GM21737 (cell line): Measurements from ENCODE around the gene MMADHC.

Source experiments
- ATAC-seq: cut with Tn5 transposase; IDR thresholded peaks from one replicate; pipeline ENCODE4 v1.9.1; 2021; ENCODE audit warnings: mild to moderate bottlenecking, moderate library complexity; ENCODE audit not compliant: unreplicated experiment

Gene MMADHC

DNA sequence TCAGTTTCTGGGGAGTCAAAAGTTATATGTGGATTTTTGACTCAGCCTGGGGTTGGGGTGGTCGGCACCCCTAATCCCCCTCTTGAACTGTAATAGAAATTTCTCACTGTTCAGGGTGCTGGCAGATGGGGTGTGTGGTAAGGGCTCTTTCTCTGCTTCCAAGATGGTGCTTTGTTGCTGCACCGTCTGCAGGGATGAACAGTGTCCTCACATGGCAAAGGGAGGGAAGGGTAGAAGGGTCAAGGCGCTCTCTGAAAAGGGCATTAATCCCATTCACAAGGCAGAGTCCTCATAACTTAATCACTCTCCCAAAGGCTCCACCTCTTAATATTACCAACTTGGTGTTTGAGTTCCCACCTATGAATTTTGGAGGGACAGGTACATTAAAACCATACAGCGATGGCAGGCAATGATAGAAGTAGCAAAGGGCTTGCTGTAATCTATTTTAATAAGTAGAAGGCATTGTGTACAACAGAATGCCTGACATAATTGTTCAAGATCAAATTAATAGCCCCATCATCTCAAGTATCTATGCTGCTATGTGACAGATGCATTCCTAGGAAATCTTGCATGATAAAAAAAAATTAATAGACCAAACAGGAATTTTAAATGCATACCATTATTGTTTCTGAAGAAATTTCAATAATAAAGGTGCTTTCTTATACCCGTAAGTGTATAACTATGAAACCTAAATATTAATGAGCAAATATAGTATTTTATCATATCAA lies 28.1 kb downstream of the MMADHC start:
- no peak for ATAC-seq

GRCh38 chr2:149556452-149556851 lies 31.1 kb downstream of the MMADHC start:
- no peak for ATAC-seq

GRCh38 chr2:149552830-149553229 lies 34.7 kb downstream of the MMADHC start:
- no peak for ATAC-seq

GRCh38 chr2:149552226-149552625 lies 35.3 kb downstream of the MMADHC start:
- ATAC-seq, result no peak

DNA sequence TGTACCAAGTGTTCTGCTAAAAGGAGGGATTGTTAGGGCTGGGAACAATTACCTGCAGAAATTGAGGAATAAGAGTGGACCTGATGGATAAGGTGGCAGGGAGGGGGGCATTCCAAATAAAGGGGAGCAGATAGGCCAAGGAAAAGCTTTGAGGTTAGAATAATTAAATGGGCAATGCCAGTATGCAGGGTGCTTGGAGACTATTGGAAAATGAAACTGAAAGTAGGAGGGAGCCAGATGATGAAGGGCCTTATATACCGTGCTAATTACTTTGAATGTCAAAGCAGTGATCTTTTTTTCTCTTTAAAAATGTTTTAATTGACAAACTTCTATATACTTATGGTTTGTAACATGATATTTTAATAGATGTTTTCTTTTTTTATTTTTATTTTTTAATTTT lies 42.9 kb downstream of the MMADHC start:
- ATAC-seq, result no peak

DNA sequence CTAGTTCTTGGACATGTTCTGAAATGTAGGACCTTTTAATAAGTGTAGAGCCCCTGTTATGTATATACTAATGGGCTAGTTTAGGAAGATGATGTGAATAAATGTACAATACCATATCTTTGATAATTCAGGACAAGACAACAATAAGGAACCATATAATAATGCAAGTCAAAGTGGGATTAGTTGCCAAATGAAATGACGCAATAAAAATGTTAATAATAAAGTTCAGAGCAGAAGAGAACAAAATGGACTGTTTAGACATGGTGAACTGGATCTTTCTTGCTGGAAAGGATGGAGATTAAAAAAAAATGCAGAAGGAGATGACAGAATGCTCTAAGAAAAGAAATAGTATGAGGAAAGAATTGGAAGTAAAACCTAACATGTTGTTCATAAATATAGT lies 43.7 kb downstream of the MMADHC start:
- ATAC-seq, result no peak

DNA sequence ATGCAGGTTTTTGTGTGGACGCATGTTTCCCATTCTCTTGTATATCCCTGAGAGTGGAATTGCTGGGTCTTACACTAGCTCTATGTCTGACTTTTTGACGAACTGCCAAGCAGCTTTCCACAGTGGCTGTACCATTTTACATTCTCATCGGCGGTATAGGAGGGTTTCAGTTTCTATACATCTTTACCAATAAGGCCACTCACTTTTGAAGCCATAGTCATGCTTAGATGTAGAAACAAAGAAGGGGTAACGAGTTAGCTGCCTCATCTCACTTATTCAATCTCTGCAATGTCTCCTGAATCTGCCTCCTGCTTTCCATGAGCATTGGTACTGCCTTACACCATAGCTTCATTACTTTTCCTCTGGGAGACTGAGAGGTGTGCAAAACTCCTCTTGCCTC lies 47.4 kb downstream of the MMADHC start:
- no peak for ATAC-seq

DNA sequence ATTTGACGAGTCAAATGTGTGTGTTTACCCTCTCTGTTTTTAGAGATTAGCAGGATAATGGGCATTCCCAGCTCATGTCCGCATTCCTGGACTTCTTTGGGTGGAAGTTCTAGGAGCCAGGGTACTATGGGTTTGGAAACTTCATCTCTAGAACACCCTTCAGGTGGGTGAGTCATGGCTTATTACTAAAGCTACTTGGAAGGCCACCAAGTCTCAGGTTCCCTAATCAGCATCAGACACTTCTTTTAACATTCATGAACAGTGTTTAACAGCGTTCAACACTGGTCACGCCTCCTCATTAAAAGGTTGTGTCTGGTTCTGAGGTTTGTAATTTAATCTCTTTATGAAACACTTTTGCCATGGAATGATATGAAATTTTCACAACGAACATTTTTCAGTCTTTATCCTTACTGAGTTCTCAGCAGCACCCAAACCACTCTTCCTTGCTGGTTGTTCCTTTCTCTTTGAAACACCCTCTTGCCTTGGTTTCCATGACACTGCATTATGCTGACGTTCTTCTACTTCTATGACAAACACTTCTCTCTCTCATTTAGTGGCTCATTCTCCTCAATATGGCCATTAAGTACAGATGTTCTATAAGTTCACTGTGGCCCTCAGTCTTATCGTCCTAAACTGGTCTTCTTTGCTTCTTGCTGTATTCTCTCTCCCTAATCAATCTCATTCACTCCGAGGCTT lies 49.3 kb downstream of the MMADHC start:
- no peak for ATAC-seq

DNA sequence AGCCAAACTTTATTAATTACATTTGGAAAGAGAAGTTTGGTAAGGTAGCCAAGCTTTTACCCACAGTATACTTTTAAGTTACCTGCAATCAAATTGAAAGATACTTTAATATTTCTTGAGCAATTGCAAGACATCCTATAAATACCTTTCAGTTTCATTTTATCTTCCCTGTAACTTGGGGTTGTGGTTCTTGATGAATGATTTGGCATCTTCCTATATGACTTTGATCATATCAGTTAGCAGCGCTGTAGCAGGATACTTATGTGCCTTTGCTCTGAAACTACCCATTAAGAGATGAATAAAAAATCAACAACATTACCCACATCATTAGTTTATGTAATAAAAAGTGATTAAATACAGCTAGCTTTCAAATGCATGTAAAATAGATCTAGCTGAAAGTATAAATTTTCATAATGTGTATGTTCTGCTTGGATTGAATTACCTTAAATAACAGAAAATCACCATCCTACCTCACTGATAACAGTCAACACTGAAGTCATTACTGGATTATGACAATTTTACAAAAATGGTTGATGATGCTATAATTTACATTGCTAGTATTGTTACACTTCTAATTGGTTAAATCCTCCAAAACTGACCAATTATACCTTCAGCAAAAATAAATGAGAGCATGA lies 50.4 kb downstream of the MMADHC start:
- ATAC-seq, result no peak

DNA sequence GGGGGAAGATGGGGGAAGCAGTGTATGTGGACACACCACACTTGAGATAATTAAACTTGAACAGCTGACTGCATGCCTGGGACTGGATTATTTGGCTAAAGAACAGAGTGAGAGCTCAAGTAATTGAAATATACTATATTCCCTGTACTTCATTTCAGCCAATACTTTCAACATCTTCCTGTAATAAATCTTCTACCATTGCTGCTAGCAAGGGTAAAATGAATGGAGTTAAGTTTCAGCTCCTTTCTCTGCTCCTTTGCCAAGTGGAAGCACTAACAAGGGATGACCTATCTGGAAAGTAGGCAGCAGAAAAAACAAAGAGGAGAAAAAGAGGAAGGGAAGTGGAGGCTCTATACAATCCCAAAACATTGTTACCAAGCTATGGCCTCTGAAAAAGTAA lies 50.9 kb downstream of the MMADHC start:
- no peak for ATAC-seq

DNA sequence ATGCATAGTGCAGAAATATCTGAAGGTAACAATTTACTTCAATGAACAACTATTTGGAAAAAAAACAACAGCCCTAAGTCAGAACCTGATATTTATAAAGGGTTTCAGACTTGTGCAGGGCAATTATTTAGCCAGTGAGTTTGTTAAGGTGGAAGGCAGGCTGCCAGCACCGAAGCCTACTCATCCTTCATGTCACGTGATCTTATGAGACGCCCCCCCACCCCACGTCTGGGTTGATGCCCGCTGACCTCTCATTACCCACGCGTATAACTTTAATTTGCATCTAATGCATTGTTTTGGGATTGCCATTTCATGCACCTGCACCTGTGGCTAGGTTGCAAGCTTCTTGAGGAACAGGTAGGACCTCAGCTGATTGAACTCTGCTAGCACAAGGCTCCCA lies 52.9 kb downstream of the MMADHC start:
- ATAC-seq, result no peak

- no peak for ATAC-seq
These were observed 58.6 kb downstream of the MMADHC start for GRCh38 chr2:149528983-149529382.

- no peak for ATAC-seq
These were observed 59.4 kb downstream of the MMADHC start for GRCh38 chr2:149527998-149528755.

- ATAC-seq, result no peak
These were observed 60.9 kb downstream of the MMADHC start for GRCh38 chr2:149526689-149527088.

DNA sequence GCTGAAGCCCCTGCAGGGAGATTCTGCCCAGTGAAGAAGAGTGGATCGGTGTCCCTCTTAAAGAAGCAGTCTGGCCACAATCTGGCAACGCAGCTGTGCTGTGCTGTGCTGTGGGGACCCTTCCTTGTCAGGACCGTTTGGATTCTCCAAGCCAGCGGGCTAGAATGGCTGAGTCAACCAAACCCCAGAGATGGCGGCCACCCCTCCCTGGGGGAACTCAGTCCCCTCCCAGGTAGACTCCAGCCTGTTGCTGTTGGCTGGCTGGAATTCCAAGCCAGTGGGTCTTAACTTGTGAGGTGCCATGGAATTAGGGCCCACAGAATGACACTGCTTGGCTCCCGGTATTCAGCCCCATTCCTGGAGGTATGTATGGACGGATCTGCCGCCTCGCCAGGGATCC lies 62.3 kb downstream of the MMADHC start:
- no peak for ATAC-seq
